Measurements from ENCODE around the gene CPNE5. TPM values are rescaled to one million over a fixed set of nuclear protein-coding genes. Genes with fewer than 3 reads are reported as not detected.
A peak's percentile ranks its signal among the peaks of the same experiment; 100 is the strongest.

The CPNE5 gene
- total and polyA plus RNA-seq, 9 of the 15 experiments (the other 6 are each of a cell fraction or from before 2014, with no cell fraction given): 0.14 to 1.0 (median 0.46) TPM; not detected in 2

DNA sequence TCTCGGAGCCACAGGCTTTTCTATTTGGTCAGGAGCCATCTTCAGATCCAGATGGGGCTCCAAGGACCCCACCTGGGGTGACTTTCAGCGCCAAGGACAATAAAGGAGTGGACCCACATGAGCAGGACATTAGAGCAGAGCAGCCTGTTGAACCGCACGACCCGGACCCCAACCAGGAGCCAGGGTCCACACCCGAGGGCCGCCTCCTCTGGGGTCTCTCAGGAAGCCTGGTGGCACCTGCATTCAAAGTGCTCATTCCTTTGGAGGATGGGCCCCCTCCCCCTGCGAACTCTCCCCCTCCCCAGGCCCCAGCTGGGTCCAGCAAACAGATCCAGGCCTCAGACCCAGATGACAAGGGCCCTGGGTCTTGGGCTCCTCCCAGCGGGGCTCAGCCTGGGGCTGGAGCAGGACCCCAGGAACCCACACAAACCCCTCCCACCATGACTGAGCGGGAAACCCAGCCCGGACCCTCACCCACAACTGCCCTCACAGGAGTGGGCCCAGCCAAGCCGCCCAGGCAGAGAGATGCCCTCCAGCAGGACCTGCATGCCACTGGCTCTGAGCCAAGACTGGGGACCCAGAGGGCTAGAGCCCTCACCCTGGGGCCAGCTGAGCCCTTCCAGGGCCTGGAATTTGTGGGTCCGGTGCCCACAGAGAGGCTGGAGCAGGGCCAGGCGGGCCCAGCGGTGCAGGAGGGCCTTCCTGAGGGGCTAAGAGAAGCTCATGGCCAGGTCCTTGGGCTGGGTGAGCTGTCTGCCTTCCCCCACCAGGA lies 117.7 kb downstream of the CPNE5 start:
- H3K9me3 ChIP-seq (replicated peaks; ENCODE audit: control insufficient read depth, insufficient read depth, low read depth, low read length): no peaks in the 10 kb centered on the region
- POLR2A ChIA-PET: interaction anchor here (0.5 to 1.2 kb wide), 3 partner anchors 13 to 58 kb away, joined by 3 to 4 read pairs (median 3); no protein-coding TSS in a partner anchor
- H2AFZ ChIP-seq (ENCODE audit: low read depth, low read length): no peak overlapping the region
- no peaks in the 10 kb centered on the region for H3K9me1 ChIP-seq (ENCODE audit: control insufficient read depth, insufficient read depth, low read length)
- ATAC-seq: no peak
- H3K4me3 ChIP-seq: no peak overlapping the region
- intact Hi-C loops (cut with micrococcal nuclease) (no loop called here), in situ Hi-C loops (cut with MboI) (loop anchor here (10.0 kb wide), 1 partner anchor 107 kb away; no protein-coding TSS in a partner anchor)
- H4K20me1 ChIP-seq (replicated peaks; ENCODE audit: control insufficient read depth, insufficient read depth, low read length): 0 out of 2 replicates have a peak, but pooled peaks cover 16% of the 10 kb centered on the region
- peaks cover 27 to 77% of the 10 kb centered on the region in 2 experiments for H3K27me3 ChIP-seq (ENCODE audit: control insufficient read depth in 2 of 2, insufficient read depth in 2 of 2, low read length in 2 of 2)
- no peaks in the 10 kb centered on the region for H3K79me2 ChIP-seq (ENCODE audit: control insufficient read depth, insufficient read depth, low read length)
- CTCF ChIA-PET (ENCODE audit: low intra/inter-chr PET ratio): interaction anchor here (1.0 kb wide), 1 partner anchor 102 kb away, joined by 3 read pairs; no protein-coding TSS in a partner anchor
- H3K9ac ChIP-seq (ENCODE audit: insufficient read depth in 1 of 2, low read depth in 2 of 2, low read length in 2 of 2): no peak overlapping the region
- H3K4me1 ChIP-seq (replicated peaks in 1 of 2; ENCODE audit: control insufficient read depth in 2 of 2, insufficient read depth in 2 of 2, low read length in 2 of 2): peaks cover 0 to 12% of the 10 kb centered on the region in 2 experiments; a peak in 1 of 5 replicates
- no peak overlapping the region for H3K4me2 ChIP-seq (ENCODE audit: insufficient read depth, low read length)
- BruUV-seq (replicated peaks): no TSS peak
- no peaks in the 10 kb centered on the region for H3K36me3 ChIP-seq (ENCODE audit: control insufficient read depth, insufficient read depth, low read length)
- DNase-seq (ENCODE audit: extremely low read depth in 1 of 4, low spot score in 3 of 4): no peak
- TF ChIP-seq ZFP1 (CRISPR knock-in tag; IDR thresholded peaks at IDR 0.05) (no peak), NFIC (IDR thresholded peaks at IDR 0.05) (peak; percentile 80), ETV6 (IDR thresholded peaks at IDR 0.05; ENCODE audit: borderline replicate concordance in 1 of 2, low read depth in 2 of 2, low read length in 1 of 2) (no peak), ETV6 (CRISPR knock-in tag; IDR thresholded peaks at IDR 0.05; ENCODE audit: borderline replicate concordance) (no peak)
- TF ChIP-seq, protein P1, sequence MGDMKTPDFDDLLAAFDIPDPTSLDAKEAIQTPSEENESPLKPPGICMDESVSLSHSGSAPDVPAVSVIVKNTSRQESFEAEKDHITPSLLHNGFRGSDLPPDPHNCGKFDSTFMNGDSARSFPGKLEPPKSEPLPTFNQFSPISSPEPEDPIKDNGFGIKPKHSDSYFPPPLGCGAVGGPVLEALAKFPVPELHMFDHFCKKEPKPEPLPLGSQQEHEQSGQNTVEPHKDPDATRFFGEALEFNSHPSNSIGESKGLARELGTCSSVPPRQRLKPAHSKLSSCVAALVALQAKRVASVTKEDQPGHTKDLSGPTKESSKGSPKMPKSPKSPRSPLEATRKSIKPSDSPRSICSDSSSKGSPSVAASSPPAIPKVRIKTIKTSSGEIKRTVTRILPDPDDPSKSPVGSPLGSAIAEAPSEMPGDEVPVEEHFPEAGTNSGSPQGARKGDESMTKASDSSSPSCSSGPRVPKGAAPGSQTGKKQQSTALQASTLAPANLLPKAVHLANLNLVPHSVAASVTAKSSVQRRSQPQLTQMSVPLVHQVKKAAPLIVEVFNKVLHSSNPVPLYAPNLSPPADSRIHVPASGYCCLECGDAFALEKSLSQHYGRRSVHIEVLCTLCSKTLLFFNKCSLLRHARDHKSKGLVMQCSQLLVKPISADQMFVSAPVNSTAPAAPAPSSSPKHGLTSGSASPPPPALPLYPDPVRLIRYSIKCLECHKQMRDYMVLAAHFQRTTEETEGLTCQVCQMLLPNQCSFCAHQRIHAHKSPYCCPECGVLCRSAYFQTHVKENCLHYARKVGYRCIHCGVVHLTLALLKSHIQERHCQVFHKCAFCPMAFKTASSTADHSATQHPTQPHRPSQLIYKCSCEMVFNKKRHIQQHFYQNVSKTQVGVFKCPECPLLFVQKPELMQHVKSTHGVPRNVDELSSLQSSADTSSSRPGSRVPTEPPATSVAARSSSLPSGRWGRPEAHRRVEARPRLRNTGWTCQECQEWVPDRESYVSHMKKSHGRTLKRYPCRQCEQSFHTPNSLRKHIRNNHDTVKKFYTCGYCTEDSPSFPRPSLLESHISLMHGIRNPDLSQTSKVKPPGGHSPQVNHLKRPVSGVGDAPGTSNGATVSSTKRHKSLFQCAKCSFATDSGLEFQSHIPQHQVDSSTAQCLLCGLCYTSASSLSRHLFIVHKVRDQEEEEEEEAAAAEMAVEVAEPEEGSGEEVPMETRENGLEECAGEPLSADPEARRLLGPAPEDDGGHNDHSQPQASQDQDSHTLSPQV (IDR thresholded peaks at IDR 0.05): no peak
- 18% methylated on average over 15 of the region's 15 CpGs for WGBS (ENCODE audit: insufficient coverage, low coverage, missing lambda C conversion rate)
- H3K27ac ChIP-seq (ENCODE audit: extremely low read depth, low read depth, low read length): no peak overlapping the region
- FAIRE-seq: no peak
